Peyer's patch (tissue), 4 donors: ENCODE results near the gene CCL5.

Experiments
- POLR2A ChIP-seq, 2 donors: fragments of 450-650 bp; IDR thresholded peaks; one replicate each; pipeline ENCODE4 v1.5.1; 2017; ENCODE audit warnings: antibody characterized with exemption in 2 of 2, mild to moderate bottlenecking in 2 of 2, moderate library complexity in 2 of 2
- TF ChIP-seq, protein P1 (sequence below), 6 experiments: fragments of 450-650 bp in 4 of 6; fragments of 200-600 bp in 2 of 6; sonication (generic) in 1 of 6; IDR thresholded peaks; one replicate each; pipeline ENCODE4 v1.5.1; 2017 to 2019; ENCODE audit warnings: antibody characterized with exemption in 6 of 6, mild to moderate bottlenecking in 3 of 6, moderate library complexity in 1 of 6

DNA sequence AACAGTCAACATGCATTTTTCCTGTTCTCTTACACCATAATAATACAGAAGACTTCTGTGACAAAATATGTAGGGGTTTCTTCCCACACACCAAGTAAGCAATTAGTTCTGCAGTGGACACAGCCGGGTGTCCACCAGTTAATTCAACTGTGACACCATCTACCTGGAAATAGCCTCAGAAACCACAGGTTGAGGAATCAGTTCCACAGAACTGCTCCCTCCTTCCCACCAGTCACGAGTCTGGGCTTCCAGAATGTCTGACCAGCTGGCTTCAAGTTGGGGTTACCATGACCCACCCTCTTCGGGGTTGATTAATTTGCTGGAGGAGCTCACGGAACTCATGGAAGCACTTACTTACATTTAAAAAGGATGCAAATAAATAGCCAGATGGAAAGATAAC is 13.6 kb upstream of the CCL5 start:
- TF ChIP-seq, protein P1, sequence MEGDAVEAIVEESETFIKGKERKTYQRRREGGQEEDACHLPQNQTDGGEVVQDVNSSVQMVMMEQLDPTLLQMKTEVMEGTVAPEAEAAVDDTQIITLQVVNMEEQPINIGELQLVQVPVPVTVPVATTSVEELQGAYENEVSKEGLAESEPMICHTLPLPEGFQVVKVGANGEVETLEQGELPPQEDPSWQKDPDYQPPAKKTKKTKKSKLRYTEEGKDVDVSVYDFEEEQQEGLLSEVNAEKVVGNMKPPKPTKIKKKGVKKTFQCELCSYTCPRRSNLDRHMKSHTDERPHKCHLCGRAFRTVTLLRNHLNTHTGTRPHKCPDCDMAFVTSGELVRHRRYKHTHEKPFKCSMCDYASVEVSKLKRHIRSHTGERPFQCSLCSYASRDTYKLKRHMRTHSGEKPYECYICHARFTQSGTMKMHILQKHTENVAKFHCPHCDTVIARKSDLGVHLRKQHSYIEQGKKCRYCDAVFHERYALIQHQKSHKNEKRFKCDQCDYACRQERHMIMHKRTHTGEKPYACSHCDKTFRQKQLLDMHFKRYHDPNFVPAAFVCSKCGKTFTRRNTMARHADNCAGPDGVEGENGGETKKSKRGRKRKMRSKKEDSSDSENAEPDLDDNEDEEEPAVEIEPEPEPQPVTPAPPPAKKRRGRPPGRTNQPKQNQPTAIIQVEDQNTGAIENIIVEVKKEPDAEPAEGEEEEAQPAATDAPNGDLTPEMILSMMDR (IDR thresholded peaks at IDR 0.05): no peak
- TF ChIP-seq POLR2A (IDR thresholded peaks at IDR 0.05): no peak
